Dedifferentiated amniotic fluid mesenchymal stem cell (primary cell): ENCODE measurements around the gene GAGE12D.
"Not testable (repeated sequence)": the region's sequence is repeated elsewhere in the genome, so short reads cannot be mapped to it uniquely, and the experiment has no call there.

Experiments used
- DNase-seq: peaks from one replicate; pipeline ENCODE4 v3.0.0-alpha.2; 2016; ENCODE audit errors: extremely low spot score

GAGE12D gene

GRCh38 chrX:49541433-49541832 is at the start of gene GAGE12D:
GAGE12D (plus strand) TSS chrX:49541733; CDS start chrX:49542888, 1,155 bp downstream.
- DNase-seq, result not testable (repeated sequence)

GRCh38 chrX:49531877-49532276 is 9.7 kb upstream of the GAGE12D start, which contains the start of gene GAGE12C:
GAGE12C (plus strand) TSS chrX:49532177; CDS start chrX:49533332, 1,155 bp downstream.
- not testable (repeated sequence) for DNase-seq

- not testable (repeated sequence) for DNase-seq
Measured at GRCh38 chrX:49550989-49551388, 9.5 kb downstream of the GAGE12D start, which contains the start of gene GAGE12E. GAGE12E (plus strand) TSS chrX:49551289; CDS start chrX:49552444, 1,155 bp downstream.

- DNase-seq, result not testable (repeated sequence)
Measured at GRCh38 chrX:49560542-49560941, 19.0 kb downstream of the GAGE12D start, which contains the start of gene GAGE12F. GAGE12F (plus strand) TSS chrX:49560842; CDS start chrX:49561997, 1,155 bp downstream.

GRCh38 chrX:49568728-49569127 is 27.2 kb downstream of the GAGE12D start:
- not testable (repeated sequence) for DNase-seq

GRCh38 chrX:49569152-49569551 is 27.6 kb downstream of the GAGE12D start:
- DNase-seq, result not testable (repeated sequence)

GRCh38 chrX:49570100-49570499 is 28.6 kb downstream of the GAGE12D start, which contains the start of gene GAGE12G:
GAGE12G (plus strand) TSS chrX:49570400; CDS start chrX:49571555, 1,155 bp downstream.
- not testable (repeated sequence) for DNase-seq

GRCh38 chrX:49579649-49580048 is 38.1 kb downstream of the GAGE12D start, which contains the start of gene GAGE12H:
GAGE12H (plus strand) TSS chrX:49579949; CDS start chrX:49581104, 1,155 bp downstream.
- DNase-seq, result not testable (repeated sequence)

- DNase-seq, result not testable (repeated sequence)
Measured at GRCh38 chrX:49589196-49589595, 47.7 kb downstream of the GAGE12D start, which contains the start of gene GAGE2A. GAGE2A (plus strand) TSS chrX:49589496; CDS start chrX:49590651, 1,155 bp downstream.

- not testable (repeated sequence) for DNase-seq
Measured at GRCh38 chrX:49589769-49590478, 48.4 kb downstream of the GAGE12D start.

GRCh38 chrX:49590488-49590887 is 49.0 kb downstream of the GAGE12D start:
- DNase-seq, result not testable (repeated sequence)
